Kidney capillary endothelial cell (primary cell): ENCODE data around the gene ZFR.
"Not testable (repeated sequence)": the region's sequence is repeated elsewhere in the genome, so short reads cannot be mapped to it uniquely, and the experiment has no call there.

Experiments used
- DNase-seq: peaks from one replicate; pipeline ENCODE4 v3.0.0-alpha.2; 2018; ENCODE audit warnings: low spot score

Gene ZFR

DNA sequence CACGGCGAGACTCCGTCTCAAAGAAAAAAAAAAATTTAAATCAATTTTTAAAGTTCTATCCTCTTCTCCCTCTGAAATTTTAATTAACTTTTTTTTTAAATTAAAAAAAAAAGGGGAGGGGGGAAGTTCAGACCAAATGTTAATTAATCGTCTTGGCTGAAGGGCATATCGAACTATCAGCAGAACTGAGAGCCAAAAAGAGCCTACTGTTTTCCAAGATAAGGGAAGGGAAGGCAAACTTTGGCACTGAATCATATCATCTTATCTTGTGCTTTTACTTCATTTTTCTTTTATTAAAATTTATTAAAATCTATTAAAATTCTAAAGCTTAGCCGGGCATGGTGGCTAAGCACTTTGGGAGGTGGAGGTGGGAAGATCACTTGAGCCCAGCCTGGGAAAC is 85.9 kb downstream of the ZFR start:
- no peak for DNase-seq

DNA sequence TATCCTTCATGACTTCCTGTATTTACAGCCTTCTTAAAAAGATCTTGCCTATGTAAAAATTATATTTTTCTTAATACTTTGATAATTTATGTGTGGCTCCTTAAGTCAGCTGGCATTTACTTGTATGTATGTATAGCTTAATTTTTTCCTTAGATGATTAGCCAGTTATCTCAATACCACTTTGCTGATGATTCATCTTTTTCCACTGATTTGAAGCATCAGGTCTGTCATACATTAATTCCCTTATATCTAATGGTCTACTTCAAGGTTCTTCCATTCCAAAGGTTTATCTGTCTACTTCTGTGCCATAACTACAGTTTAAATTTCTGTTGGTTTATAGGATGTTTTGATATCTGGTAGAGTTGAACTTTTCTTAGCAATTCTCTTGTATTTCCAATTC is 86.9 kb downstream of the ZFR start:
- no peak for DNase-seq

DNA sequence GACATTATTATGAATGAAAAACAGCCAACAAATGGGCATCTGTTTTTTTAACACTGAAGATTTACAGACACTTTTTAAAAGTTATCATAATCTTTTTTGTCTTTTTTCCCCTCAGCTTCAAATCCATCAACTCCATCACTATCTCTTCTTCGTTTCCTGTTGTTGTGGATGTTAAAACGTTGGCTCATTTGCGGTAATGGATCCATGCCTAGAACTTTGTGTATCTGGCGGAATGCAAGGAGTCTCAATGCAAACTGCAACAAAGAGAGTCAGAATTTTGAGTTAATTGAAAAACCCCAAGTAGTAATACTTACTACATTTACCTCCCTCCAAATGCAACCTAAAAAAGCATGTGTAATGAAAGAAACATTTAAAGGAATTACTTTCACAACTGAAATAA is 88.9 kb downstream of the ZFR start:
- no peak for DNase-seq

DNA sequence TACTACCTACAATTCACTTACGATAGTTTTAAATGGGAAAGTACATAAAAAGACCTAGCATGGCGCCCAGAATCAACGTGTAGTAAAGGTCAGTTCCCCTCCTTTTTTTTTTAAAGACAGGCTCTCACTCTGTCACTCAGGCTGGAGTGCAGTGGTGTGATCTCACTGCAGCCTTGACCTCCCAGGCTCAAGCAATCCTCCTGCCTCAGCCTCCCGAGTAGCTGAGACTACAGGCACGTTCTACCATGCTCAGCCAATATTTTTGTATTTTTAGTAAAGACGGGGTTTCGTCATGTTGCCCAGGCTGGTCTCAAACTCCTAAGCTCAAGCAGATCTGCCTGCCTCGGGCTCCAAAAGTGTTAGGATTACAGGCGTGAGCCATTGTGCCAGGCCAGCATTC is 91.1 kb downstream of the ZFR start:
- DNase-seq: no peak

DNA sequence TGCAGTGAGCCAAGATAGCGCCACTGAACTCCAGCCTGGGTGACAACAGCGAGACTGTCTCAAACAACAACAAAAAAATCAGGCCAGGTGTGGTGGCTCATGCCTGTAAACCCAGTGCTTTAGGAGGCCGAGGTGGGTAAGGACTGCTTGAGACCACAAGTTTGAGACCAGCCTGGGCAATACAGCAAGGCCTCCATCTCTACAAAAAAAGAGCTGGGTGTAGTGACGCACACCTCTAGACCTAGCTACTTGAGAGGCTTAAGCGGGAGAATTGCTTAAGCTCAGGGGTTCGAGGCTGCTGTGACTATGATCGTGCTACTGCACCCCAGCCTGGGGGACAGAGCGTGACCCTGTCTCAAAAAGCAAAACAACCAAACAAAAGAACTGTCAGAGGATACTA is 91.9 kb downstream of the ZFR start:
- DNase-seq: no peak

DNA sequence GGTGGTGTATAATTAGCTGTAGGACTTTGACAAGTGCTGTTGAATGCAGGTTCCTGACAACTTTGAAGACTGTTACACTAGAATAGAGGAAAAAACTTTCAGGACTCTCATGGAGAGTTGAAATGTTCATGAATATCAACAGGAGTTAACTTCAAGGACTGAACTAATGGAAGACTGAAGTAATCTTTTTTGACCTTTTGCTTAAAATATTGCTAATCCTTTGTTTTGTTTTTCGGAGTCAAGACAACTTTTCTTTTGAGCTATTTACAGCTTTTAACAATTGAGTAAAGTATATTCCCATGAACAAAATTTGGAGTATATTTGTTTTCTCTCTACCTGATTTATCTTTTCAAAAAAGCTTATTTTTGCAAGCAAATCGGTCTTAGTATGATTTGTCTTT is 97.7 kb downstream of the ZFR start:
- no peak for DNase-seq

DNA sequence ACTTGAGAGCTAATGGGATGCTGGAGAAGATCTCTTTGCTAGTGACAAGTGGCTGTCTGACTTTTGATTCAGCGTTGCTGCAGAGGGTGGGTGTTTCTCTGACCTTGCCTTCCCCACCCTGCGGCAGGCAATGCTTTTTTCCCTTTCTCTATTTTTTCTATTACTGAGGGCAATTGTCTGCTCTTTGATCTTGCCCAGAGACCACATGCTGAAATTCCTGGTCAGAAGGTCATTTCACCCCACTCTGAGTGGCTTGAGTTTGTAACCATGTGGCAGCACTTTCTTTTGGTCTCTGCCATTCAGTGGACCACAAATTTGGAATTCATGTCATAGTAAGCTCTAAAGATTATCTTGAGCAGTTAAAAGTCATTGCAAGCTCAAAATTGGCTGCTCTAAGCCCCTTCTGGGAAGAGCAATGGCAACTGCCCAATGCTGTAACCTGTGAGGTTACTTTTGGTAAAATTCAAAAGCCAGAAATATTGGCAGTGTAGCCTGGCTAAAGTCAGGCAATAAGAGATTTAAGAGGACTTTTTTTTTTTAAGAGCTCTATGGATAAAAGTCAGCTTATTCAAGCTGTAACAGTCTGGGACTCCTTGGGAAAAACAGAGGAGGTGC is 101.4 kb downstream of the ZFR start:
- no peak for DNase-seq

DNA sequence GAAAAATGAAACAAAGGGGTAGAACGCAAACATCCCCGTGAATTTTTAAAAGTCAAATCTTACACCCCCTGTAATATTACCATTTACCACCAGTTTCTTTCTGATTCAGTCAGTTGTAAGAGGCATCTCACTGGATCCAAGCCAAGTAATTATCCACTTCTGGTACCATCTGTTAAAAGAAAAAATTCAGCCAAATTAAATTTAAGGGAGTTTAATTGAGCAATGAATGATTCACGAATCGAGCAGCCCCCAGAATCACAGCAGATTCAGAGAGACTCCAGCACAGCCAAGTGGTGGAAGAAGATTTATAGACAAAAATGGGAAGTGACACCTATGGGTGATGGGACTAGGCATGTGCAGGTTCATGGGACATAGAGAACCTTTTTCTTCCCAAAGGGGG is 101.9 kb downstream of the ZFR start:
- DNase-seq: no peak

DNA sequence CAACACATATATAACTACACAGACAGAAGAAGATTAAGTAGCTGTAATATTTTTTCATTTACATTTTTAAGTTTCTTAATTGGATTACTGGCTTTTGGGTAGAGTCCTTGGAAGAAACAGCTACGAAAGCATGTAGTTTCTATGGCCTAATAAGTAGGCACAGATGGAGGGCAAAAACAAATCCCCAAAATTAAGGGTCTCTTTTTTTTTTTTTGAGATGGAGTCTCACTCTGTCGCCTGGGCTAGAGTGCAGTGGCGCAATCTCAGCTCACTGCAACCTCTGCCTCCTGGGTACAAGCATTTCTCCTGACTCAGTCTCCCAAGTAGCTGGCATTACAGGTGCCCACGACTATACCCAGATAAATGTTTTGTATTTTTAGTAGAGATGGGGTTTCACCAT is 104.7 kb downstream of the ZFR start:
- no peak for DNase-seq

DNA sequence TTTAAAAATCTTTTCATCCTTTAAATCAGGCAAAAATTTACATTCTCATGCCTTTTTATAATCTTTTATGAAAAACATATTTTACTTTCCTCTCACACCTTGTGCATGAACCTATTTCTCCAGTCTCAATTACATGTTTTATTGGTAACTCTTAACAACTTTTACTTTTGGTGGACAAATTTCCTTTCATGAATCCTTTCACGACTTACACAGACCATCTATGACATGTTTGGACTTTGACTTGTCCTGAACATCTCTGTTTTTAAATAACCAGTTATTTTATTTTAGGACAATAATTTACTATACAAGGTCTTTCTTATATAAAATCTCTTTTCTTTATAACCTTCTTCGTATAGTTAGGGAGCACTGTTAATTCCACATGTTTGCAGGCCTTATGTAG is 105.3 kb downstream of the ZFR start:
- DNase-seq: no peak

DNA sequence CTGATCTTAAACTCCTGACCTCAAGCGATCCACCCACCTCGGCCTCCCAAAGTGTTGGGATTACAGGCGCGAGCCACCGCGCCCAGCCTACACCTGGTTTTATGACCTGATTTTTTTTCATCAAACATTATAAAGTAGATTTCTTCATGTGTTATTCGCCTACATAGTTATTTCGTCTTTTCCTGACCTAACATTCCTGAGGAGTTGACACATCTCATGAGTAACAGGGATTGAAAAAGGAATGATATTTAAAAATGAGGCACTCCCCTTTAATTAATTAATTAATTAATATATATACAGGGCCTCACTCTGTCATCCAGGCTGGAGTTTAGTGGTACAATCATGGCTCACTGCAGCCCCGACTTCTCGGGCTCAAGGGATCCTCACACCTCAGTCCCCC is 111.6 kb downstream of the ZFR start:
- DNase-seq: no peak

DNA sequence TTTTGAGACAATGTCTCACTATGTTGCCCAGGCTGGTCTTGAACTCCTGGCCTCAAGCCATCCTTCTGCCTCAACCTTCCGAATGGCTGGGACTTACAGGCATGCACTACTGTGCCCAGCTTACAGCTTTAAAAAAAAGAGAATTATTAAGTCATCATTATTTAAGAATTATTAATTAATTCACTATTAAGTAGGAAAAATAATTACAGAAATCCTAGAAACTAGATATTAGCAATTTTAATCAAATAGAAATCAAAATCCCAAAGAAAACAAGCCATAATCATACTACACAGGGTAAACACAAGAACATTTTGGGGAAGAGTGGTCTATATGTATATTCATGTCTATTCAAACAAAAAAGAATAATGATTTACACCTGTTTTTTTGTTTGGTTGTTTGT is 112.2 kb downstream of the ZFR start:
- no peak for DNase-seq

DNA sequence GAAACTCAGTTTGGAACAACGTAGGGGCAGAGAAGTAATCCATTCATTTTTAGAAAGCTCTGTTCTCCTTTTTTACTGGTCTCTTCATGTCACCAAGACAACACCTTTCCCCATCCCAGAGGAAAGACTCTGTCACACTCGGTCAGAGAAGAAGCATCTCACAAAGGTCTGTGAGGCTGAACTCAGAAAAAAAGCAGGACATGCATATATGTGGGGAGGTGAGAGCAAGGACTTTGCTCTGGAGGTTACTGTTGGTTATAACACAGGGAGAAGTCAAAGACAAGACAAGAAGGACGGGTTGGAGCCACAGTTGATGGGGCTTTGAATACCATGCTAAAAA is 112.6 kb downstream of the ZFR start:
- no peak for DNase-seq

DNA sequence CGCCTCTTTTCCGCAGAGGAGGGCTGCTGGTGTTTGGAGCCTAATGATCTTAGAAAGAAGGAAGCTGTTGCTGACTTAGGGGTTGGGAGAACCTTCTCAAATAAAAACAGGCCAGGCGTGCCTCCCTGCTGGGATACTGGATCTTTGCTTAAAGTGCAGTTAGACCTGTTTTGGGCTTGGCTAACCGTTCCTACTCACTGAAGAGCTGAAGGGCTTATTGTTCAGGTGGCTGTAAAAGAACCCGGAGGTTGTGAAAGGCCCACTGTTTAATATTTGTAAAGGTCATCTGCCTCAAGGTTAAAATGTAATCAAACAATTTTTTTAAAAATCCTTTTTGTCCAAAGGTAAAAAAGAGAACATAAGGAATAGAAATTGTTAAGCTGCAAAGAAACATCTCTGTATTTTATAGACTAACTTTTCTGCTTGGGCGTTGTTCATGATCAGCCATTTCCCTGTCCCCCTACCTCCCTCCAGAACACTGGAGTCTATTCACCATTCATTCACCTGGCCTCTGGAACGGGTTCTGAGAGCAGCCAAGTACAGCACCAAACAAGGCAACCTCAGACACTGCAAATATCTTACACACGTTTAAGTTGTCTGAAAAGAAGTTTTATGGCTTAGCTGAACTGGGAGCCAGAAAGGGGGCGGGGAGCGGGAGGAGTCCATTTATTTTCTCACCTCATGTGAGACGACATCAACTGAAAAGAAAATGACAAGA is 113.2 kb downstream of the ZFR start:
- no peak for DNase-seq

DNA sequence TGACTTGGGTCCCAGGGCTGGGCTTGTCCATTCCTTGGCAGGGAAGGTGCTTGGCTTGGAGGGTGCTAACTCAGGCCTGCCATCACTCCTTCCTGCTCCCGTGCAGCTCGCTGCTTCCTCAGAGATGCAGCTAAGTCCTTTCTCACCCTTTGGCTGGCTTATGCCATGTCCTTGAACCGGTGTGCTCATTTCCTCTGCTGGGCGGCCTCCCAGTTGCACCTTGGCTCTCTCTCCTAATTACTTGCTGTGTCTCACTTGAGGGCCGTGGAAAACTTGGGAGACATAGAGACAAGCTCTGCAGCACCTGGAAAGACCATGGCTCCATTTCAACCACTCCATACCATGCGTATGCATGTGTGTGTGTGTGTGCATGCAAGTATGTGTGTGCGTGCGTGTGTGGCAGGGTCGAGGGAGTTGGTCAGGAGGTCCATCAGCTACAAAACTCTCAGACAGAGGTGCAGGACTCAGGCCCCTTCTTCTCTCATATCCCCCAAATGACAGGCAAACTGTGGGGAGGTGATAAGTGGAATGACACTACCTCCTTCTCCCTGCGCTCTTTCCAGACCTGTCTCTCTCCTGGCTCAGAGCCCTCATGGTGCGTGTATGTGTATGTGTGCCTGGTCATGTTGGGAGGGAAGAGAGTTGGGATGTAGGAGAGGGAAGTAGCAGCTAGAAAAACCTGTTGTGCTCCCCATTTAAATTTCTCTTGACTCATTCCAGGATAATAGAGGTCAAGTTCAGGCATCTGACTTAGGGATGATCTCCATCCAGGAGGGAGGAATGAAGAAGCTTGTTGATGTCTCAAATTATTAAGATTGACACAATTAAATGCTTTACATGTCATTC is 114.2 kb downstream of the ZFR start:
- DNase-seq: peak; percentile 25

DNA sequence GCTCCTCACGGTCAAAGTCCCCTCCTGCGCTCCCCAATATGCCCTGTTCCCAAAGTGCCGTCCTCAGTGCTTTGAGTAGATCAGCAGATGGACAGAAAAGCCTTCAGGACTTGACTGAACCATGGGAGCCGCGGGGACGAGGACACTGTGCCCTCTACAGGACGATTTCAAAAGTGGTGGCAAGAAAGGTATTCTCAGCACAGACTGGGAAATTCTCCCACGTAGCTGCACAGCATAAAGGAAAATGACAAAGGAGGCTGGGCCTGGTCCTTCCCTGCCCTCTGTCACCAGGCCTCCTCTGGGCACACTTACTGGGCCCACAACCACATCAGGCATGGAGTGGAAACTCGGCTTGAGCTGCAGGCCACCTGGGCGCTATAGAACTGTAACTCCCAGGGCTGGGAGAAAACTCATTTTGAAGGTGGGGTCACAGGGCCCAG is 115.1 kb downstream of the ZFR start:
- peak; percentile 62 for DNase-seq

DNA sequence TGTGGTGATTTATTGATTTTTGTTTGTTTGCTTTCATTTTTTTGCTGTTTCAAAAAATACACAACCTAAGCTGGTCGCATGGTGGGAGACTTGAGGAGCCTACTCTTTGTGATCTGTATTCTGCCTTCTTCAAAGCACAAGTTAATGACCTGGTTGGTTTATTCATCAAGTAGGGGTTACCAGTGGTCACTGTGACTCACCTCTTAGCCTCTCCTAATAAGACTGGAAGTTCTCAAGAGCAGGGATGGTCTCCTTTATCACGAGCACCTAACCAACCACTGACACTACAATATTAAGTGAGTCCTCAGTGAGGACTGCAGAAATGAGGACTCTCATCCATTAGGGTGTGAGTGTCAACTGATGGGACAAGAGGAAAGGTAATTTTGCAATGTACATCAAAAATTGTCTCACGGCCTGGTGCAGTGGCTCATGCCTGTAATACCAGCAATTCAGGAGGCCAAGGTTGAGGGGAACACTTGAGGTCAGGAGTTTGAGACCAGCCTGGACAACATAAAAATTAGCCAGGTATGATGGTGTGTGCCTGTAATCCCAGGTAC is 118.2 kb downstream of the ZFR start:
- no peak for DNase-seq

DNA sequence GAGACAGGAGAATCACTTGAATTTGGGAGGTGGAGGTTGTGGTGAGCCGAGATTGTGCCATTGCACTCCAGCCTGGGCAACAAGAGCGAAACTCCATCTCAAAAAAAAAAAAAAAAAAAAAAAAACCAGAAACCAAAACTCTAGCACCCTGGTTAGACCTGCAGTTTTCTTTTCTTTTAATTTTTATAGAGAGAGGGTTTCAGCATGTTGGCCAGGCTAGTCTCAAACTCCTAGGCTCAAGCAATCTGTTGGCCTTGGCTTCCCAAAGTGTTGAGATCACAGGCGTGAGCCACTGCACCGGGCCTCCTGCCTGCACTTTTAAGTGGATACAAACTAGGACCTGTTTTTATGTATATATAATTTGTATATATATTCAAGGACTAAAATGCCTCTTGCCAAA is 118.9 kb downstream of the ZFR start:
- no peak for DNase-seq

DNA sequence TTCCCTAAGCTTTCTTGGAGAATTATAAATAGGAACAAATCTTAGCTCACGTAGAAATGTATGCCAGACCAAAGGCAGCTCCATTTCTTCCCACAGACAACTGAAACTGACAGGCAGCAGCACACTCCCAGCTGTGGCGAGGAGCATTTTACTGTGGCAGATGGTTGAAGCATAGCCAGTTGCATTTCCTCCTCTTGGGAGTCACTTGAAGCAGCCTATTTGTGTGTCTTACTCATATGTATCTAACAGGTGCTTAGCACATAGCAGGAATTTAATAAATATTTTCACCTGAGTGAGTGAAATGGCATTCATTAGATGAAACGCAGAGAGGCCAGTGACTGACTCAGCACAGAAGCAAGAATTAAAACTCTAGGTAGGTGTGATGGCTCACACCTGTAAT is 119.5 kb downstream of the ZFR start:
- DNase-seq: no peak

DNA sequence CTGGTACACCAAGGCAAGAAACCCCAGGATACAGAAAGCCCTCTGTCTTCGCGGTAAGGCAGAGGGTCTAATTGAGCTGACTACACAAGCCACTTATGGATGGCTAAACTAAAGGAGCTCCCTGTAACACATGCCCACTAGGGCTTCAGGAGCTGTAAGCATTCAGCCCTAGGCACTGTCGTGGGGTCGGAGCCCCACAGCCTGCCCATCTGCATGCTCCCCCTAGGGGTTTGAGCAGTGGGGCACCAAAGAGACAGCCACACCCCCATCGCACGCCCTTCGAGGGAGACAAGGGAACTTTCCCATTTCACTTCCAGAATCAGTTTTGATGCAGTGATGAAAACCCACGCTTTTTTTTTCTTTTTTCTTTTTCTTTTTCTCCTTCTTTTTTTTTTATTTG is 120.8 kb downstream of the ZFR start:
- no peak for DNase-seq

DNA sequence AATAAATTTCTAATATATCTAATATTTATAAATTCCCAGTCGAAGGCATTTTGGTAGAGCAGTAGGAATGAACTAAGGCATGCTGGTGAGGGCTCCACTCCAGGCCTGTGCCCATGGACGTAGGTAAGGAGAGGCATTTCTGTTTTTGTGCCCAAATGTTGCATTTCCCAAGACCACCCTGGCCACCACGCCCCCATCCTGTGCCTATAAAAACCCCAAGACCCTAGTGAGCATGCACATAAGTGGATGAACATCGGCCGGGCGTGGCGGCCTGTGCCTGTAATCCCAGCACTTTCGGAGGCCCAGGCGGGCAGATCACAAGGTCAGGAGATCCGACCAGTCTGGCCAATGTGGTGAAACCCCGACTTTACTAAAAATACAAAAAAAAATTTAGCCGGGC is 121.7 kb downstream of the ZFR start:
- no peak for DNase-seq

DNA sequence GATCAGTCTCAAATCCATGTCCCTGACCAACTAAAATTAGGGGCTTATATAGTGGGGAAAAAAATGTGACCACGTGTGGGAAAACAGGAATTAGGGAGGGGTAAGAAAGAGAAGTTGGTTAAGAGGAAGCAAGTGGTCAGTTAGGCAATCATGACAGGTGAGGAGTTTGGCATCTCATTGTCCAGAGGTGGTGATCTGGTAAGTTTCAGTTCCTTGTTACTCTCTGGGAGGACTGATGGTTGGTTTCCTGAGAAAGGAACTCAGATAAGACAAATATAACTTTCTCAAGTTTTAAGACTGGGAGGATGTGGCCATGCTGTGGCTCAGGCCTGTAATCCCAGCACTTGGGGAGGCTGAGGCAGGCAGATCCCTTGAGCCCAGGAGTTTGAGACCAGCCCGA is 122.8 kb downstream of the ZFR start:
- not testable (repeated sequence) for DNase-seq

DNA sequence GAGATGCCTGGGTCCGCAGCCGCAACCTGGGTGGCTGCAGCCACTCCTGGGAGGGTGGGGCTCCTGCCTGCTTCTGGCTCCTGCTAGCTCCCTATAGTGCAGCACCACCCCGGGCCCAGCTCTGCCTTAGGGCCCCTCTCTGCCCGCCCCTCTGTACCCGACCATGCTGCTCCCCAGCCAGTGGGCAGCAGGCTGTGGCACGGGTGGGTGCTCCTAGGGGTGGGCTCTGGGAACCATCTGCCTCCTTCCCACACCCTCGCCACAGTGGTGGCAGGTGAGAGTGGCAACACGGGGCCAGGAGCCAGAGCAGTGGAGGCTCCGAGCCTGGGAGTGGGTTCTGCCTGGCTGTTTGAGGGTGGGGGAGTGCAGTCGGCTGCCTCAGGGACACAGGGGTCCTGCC is 124.0 kb downstream of the ZFR start:
- no peak for DNase-seq
